Measurements from ENCODE around the gene HPX.

HPX gene

DNA sequence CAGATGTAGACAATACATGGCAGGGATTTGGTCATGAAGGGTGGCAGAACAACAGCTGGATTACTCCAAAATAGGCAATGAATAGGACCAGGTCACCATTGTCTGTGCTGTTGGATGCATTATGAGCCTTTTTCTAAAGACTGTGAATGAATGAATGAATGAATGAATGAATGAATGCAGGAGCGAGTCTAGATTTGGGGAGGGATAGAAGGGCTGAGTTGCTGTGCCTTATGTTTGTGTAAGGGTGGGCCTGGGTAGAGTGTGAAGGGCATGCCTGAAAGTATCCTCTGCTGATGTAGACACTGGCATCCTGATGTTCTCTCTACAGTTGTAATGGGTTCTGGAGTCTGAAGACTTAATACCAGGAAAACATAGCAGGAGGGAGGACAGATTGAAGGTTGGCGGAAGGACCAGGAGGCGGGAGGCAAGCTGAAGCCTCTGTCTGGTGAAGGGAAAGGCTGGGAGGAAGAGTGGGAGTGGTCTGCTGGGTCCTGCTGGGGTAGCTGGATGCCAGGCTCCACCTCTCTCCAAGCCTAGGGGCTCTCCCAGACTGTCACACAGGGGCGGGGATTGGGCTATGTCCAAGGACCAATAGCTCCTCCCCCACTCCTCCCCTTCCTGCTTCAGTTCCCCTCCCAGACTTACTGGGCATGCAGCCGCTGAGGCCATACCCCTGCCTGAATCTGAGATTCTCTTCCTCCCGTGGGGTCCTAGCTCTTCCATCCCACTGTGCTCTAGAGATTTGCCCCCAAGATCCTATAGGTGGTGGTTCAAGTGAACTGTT lies 28.1 kb upstream of the HPX start:
- peak in 54 of 58 donors; percentile 7 to 91 (median 70) for DNase-seq

DNA sequence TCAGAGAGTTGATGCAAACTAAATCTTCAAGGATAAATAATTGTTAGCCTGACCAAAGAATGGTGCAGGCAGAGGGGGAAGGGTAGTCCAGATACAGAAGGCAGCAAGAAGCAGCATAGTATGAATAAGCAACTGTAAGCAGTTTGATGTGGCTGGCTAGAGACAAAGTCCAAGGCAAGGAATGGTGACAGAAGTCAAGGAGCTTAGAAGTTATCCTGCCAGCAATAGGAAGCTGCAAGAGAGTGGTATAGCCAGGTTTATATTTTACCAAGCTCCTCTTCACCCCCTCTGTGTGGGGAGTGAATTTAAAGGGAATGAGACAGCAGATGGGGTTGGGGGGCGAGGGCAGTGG lies 18.3 kb upstream of the HPX start:
- DNase-seq, result no peak

DNA sequence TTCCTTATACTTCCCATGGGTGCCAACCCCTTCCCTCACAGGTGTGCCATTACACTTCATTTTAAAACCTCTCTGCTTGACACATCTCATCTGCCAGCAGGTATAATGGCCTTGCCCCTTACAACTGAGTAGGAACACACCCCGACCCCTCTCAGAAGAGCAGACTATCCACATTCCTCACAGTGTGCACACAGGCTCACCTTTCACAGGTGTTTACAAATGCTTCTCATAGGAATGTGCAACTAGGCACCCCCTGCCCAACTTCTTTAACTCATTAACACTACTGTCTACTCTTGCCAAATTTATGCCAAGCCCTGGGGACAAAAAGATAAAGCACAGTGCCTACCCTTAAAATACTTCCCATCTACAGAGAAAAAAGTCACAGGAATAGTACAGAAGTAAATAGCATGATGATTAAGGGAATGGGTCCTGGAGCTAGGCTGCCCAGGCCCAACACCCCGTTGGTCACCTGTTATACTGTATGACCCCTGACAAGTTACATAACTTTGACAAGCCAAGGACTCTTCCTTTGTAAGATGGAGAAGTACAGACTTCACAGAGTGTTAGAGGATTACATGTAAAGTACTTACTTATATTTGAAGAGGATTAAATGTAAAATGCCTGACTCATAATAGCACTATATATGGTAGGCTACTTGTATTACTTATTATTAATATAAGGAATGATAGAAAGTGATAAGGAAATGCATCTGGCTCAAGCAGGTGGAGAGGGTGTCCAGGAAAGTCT lies 17.7 kb upstream of the HPX start:
- DNase-seq, result no peak

DNA sequence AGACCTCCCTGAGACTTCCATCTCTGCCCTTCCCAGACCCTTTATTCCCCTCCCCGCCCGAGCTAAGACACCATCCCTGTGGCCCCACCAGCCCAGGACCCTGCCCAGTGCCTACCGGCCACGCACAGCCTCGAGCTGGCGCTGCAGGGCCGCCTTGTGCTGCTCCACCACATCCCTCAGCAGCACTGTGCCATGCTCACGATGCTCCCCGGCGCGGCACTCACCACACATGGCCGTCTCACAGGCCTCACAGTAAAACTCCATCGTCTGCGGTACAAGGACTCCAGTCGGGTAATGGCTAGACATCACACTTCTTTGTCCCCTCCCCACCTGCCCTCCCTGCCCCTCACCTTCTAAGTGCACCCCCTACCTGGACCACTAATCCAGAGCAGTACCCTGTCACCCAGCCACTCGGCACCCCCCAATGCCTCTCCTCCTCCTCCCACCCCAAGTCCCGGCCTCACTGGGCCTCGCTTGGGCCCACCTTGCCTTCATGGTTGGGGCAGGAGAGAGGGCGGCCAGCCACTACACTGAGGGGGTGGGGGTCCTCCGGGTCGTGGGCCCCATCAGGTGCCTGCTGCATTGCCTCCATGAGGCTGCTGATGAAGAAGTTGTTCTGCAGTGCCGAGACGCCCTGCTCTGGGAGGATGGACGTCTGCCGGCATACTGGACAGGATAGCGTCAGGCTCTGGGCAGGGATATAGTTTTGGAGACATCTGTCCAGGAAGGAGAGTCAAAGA lies 17.0 kb upstream of the HPX start:
- no peak for DNase-seq

DNA sequence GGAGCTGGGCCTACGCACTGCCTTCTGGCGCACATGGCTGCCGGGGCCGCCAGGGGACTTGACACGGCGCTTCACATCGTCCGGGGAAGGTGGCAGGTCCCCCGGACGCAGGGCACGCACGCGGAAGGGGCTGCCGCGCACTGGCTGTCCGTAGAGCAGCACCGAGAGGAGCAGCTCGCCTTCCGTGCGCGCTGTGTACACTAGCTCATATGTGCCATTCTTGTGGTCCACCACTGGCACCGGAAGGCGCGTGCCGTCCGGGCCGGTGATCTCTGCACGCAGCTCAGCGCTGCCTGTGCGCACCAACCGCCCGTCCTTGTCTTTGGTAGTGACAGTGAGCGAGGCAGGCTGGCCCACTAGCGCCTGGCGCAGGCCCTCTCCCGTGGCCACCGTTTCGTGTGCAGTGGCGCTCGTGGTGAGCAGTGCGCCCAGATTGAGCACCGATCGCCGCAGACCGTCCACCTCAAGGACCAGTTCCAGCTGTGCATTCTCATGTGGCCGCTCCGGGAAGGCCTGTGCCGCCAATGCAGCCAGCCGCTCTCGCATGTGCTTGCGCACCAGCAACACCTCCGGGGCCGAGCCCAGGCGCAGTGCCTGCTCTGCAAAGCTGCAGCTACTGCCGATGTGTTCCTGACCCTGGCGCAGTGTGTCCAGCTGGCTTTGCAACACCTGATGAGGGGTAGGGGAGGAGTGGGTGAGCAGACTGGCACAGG lies 15.7 kb upstream of the HPX start:
- no peak for DNase-seq

DNA sequence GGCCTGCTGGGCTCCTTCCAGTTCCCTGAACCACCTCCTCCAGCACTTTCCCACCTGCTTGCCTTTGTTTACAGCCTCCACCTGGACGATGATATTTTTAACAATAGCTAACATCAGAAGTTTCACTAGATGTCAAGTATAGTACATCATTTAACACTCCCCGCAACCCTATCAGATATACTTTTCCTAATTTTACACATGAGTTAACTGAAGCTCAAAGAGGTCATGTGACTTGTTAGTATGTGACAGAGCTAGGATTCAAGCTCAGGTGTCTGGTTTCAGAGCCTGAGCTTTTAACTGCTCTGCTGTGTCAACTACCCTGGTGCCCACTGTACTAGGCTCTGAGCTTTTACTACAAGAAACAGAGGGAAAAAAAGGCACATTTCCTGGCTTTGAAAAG lies 14.3 kb upstream of the HPX start:
- no peak for DNase-seq

DNA sequence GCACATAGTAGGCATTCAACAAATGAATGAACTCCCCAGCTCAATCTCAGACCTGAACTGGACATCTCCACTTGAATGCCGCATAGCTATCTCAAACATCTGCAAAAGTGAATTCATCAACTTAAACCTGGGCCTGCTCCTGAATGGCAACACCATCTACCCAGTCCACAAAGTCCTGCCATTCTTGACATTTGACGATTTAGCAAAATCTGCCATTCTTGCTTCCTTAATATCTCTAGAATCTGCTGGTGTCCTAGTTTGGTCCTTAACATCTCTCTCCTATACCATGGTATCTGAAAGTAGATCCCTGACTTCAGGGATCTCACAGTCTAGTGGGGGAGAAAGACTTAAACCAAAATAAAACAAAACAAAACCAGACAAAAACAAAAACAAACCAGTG lies 12.4 kb upstream of the HPX start:
- no peak for DNase-seq

DNA sequence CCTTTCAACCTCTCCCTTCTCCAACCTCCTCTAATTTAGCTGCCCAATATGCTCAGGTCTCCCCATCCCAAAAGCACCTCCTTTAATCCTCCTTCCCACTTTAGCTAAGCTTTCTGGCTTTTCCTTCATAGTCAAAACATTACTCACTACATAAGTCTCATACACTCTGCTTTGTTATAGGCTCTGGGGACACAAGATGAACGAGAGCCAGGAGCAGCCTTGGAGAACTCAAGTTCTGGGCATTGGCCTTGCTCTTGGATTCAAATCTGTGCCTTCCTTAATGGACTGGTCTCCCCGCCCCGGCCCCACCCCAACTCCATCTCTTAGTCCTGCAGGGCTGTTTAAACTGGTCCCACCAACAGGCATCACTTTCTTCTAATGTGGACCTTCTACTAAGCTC lies 11.4 kb upstream of the HPX start:
- no peak for DNase-seq

DNA sequence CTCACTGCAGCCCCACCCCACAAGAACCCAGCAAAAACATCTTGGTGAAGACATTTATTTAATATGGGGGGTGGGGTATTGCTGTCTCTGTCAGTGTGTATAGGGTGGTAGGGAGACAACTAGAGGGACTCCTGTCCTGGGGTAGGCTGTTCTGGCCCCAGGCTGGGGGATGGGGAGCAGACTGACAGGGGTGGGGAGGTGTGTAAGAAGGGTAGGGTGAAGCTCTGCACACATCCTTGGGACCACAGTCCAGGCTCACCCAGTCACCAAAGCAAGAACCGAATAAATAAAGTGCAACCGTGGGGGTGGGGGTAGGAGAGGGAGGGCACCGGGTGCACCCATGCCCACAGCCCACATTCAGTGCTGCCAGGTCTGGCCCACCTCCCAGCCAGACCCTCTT lies 7.8 kb upstream of the HPX start:
- DNase-seq, result no peak

DNA sequence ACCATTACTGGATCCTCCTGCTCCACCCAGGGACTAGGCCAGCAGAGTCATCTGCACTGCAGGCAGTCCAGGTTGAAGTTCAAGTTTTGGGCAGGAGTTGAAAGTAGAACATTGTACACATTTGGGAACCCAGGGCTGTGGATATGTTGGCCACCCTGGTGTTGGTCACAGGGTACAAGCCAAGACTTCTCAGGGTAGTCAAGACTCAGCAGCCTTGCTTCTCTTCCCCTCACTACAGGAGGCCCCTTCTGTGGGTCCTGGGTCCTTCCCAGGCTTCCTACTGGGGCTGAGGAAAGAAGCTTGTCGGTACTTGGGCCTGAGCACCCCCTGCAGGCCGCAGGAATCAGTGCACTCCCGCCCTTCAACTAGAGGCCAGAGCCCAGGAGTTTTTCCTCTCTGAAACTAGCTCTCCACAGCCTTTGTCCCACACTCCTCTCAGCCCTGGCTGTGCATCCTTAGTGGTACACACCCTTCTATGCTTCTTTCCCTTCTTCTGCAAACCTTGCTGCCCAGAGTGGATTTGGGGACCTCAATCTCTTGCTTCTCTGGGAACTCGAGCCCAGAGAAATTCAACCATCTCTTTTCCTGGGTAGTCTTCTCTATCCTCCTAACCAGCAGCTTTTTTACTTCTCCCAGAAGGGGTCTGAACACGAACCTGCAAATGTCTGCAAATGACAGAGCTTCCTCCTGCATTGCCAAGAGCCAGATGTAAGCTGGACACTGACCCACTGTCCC lies 2.6 kb upstream of the HPX start:
- DNase-seq, result peak in 54 of 58 donors; percentile 2 to 74 (median 38)

DNA sequence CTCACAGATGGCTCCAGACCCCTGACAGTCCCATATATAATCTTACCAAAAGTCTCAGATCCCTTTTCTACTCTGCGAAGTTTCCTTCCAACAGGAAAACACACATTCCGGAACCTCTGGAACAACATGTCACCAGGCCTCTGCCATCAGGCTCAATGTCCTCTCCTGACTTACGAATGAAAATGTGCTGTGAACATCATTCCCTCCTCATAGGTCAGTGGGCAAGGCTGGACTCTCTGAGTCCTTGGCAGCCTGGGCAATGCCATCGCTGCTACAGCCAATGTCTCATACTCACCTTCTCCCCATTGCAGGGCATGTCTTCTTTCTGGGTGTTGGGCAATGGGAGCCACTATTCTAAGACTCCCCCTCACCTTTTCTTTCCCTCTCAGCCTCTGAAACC lies 1.7 kb upstream of the HPX start:
- DNase-seq, result no peak

DNA sequence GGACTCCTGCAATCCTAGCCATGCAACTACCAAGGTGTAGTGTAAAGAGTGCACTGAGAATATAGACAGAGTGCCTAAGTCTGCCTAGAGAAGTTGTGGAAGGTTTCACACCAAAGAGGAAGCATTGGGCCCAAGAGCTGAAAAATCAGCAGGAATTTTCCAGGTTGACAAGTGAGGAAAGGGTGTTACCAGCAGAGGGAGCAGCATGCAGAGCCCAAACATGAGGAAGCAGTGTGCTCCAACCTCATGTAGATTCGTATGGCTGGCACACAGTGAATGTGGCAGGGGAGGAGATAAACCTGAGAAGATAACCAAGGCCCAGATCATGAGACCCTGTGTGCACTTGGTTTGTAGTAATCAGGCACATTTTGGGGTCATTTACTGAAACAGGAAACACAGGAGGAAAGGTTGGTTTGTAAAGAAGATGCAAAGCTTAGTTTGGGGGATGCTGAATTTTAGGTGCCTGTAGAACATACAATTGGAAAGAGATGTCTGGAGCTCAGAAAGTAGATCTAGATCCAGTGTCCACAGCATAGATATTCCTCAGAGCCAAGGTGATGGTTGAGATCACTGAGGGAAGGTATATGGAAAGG lies 1.7 kb downstream of the HPX start:
- DNase-seq, result peak in 46 of 58 donors; percentile 3 to 70 (median 25)

DNA sequence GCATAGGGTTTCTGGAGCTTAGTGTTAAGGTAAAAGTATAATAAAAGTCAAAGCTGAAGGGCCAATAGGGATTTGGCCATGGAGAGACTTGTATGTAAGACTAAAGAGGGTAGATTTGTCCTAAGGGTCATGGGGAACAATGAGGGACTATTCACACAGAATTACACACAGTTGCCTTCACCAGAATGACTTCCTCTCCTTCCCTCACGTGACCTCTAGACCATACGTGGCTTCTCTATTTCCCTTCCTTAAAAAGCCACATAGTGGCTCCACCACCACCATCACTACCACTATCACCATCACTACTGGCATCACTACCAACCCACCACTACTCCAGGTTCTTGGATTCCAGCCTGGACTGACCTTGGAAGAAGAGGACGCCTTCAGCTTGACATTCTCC lies 2.8 kb downstream of the HPX start:
- DNase-seq, result no peak

DNA sequence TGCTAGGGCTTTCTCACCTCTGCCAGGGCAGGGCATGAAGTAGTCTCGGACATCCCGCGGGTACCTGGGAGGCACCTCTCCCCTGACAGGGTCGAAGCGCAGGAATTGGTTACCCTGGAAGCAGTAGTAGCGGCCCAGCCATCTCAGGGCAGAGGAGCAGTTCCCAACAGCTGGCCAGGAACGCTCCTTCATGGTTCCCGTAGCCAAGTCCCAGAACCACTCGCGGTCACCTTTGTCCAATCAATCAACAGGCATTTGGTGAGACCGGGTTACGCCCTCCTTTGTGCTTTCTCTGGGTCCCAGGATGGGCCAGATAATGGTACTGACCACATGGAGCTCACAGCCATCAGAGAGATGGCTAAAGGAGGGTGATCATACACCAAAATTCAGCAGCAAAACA lies 3.4 kb downstream of the HPX start:
- no peak for DNase-seq

DNA sequence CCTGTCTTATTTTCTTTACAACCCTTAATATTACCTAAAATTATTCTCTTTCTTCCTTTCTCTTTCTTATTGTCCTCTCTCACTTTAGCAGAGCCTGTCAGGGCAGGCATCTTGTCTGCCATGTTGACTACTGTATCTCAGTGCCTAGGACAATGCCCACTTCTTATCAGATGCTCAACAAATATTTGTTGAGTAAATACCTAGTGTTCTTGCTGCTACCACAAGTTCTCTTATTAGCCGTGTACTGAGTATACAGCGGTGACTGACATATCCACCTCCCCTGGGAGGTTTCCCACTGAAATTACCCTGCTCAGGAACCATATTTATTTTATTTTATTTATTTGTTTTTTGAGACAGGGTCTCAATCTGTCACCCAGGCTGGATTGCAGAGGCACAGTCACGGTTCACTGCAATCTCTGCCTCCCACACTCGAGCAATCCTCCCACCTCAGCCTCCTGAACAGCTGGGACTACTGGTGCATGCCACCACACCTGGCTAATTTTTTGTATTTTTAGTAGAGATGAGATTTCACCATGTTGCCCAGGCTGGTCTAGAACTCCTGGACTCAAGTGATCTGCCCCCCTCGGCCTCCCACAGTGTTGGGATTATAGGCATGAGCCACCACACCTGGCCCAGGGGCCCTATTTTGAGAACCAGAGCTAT lies 6.7 kb downstream of the HPX start:
- DNase-seq, result no peak

DNA sequence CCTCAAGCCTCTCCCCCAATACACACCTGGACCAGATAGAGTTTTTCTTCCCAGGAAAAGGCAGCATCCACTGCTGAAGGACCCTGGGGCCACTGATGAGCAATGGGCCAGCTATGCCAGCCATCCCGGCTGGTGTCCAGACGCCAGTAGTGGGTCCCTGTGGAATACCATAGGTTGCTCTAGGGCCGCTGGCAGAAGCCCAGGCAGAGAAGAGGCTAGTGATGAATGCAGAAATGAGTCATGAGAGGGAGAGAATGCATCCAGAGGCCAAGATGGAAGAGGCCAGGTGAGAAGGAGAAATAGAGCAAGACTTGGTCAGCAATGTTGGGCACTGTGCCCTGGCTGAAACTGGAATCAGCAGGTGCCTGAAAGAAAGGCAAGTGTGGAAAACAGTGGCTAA lies 8.9 kb downstream of the HPX start:
- no peak for DNase-seq

DNA sequence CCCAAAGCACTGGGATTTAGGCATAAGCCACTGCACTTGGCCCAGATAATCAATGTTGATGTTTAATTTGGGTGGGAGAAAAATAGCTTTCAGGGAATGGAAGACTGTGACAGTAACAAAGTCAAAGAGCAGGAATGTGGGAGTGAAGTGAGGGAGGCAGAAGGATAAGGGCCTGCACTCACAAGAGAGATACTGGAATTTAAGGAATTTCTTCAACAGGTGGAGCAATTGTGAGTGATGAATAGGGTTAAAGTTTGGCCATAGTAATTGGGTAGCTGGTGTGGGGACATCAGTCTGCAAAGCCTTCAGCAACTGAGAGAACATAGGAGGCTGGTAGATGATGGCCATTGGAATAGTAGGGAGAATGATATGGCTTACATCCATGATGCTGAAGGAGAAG lies 13.3 kb downstream of the HPX start:
- DNase-seq, result no peak

DNA sequence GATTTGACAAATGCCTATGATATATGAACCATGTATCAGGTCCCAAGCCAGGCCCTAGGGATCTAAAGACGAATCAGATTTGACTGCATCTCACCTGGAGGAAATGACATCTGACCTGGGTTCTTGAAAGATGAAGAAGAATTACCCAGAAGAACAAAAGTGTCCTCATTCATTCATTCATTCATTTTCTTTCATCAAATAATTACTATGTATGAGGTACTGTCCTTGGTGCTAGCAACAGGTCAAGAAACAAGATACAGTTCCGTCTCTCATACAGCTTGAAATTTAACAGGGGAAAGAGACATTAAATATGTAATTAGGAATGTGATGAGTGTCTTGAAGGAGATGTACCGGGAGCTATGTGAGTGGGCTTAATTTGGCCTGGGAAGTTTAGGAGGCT lies 20.1 kb downstream of the HPX start:
- DNase-seq, result no peak

DNA sequence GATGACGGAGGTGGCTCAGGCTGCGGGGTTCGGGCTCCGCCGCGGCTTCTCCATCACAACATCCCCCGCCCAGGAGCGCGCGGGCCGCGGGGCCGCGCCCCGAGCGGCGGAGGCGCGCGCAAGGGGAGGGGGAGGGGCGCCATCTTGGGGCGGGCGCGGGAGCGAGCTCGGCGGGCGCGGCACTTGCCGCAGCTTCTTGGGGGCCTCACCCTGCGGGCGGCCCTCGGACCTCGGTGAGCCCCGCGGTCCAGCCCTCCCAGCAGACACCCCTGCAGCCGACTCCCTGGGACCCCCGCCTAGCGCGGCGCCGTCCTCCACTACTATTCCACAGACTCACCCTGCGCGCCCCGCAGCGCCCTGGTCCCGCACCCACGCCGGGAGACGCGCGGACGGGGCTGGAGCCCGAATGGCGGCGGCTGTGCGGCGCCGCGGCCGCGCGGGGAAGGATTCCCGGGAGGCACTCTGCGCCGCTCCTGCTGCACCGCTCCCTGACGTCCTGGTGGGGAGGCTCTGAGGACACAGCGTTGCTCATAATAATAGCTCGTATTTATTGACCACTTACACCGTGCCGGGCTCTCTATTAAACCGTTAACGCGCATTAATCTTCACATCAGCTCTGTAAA lies 21.7 kb downstream of the HPX start, which contains the start of gene APBB1:
Gene APBB1, minus strand, starts transcription at position 86 of the 623 bp plus-strand sequence. CDS start 7,747 bp downstream, outside the sequence.
- DNase-seq, result peak in 55 of 58 donors; percentile 44 to 87 (median 72)
